ENCODE data around the gene ENTPD6.

The ENTPD6 gene

GRCh38 chr20:25188218-25188617 lies 7.3 kb upstream of the ENTPD6 start:
- DNase-seq = no peak

DNA sequence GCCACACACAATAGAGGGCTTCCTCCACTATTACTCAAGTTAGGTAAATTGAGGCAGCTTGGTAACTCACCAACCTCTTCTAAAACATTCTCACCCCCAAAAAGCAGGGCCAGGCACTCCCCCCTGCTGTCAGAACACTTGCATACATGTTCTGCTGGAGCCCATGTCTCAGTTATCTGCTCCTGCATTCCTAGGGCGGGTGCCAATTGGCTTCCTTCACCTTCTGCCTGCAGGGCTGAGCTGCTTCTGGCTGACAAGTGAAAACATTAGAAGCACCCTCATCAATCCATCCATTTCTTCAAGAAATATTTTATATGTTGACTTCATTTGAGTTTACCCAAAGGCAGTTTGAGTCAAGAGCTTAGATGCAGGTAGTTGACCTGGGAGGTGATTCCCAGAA lies 4.5 kb upstream of the ENTPD6 start:
- no peak for DNase-seq

DNA sequence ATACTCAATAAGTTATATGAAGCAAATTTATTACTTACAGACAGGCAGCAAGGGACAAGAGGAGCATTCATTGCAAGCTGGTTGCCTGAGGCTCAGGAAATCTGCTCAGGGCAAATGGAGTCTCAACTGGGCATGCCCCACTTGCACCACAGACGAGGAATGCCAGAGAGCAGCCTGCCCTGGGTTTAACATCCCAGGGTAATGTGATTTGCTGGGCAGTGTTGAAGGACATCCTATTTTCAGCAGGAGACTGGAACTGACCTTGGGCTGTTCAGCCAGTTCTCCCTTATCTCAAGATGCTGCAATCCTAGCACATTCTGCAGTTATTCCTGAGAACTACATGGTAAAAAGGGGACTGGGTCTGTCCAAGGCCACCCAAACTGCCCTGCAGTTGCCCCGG lies 3.8 kb upstream of the ENTPD6 start:
- DNase-seq = no peak

- no peak for DNase-seq
These were observed 1.7 kb upstream of the ENTPD6 start for GRCh38 chr20:25193843-25194242.

DNA sequence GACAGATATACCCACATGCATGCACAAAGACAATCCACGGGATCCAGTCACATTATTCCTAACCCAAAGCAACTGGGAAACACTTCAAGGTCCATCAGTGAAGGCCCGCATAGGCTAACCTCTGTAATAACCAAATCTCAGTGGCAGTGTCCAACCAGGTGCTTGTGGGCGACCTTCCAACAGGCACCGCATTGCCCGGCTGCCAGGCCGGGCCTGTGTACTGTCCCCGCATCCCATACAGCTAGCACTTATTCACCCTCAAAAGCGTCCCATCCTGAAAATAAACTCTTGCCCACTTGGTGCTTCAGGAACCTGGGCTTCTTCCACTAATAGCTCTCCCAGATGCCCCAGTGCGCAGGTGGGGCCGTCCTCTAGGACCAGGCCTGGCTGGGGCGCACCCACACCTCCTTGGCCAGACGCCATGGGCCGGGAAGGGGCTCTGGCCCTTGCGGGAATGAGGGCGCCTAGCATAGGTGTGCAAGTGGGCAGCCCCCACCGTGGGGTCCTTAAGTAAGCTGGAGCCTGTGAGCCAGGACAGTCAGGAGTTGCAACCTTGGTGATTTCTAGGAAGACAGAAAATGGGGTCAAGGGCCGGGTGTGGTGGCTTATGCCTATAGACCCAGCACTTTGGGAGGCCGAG lies 1.1 kb upstream of the ENTPD6 start:
- DNase-seq = no peak

GRCh38 chr20:25195962-25196785 lies 662 bp downstream of the ENTPD6 start:
- DNase-seq = no peak

- peak; percentile 10 for DNase-seq
These were observed 1.2 kb downstream of the ENTPD6 start for GRCh38 chr20:25196786-25197120.

DNA sequence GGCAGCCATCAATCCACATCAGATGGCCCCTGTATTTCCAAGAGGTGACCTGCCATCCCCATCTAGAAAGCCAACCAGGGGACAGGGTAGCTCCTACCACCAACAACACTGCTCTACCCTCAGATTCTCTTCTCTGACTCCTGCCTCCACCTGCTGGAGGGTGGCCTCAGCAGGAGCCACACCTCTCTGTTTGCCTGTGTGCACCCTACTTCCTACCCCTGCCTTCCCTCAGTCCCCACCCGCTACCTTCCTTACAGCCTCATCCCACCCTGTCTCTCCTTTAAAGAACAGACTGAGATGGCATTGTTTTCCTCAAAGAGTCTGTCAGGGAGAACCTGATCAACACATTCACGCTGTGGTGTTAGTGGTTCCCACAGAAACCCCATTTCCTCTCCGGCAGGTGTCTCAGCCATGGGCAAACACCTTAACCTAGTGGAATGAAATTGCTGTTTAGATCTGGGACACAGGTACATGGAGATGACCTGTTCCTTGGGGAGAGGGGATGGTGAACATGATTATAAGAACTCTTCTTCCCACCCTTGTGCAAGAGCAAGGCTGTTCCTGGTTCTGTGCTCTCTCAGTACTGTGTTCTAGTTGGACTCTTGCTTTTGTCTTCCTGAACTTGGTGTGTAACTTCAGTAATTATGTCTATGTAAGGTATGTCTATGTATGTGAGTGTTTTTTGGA lies 1.8 kb downstream of the ENTPD6 start:
- DNase-seq = no peak

DNA sequence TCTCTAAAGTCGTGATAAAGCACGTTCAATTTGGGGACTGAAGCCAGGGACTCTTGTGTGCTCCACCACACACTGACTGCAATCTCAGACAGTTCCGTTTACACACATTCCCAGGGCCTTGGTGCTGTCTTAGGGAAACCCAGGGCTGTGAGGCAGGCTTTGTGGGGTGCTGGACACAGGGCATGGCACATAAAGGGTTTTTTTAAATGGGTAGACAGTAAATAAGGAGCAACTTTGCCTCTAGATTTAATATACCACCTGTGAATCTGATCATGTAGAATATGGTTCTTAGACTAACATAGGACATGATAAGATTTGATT lies 2.3 kb downstream of the ENTPD6 start:
- no peak for DNase-seq

GRCh38 chr20:25198663-25199383 lies 3.3 kb downstream of the ENTPD6 start:
- DNase-seq = no peak

DNA sequence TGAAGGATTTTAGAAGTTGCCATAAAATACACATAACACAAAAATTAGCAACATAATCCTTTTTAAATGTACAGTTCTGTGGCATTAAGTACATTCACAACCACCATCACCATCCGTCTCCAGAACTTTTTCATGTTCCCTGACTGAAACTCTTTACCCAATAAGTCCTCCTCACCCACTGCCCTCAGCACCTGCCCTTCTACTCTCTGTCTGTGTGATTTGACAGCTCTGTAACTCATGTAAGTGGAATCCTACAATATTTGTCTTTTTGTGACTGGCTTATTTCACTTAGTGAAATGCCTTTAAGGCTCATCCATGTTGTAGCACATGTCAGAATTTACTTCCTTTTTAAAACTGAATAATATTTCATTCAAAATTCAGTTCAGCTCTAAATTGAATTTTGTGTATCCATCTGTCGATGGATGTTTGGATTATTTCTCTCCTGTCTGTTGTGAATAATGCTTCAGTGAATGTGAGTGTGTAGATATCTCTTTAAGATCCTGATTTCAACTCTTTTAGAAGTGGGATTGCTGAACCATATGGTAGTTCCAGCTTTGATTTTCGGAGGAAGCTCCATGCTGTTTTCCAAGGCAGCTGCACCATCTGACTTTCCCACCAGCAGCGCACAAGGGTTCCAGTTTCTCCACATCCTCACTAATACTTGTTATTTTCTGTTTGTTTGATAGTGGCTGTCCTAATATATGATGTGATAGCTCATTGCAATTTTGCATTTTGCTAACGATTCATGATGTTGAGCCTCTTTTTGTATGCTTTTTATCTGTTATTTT lies 4.2 kb downstream of the ENTPD6 start:
- DNase-seq = no peak

DNA sequence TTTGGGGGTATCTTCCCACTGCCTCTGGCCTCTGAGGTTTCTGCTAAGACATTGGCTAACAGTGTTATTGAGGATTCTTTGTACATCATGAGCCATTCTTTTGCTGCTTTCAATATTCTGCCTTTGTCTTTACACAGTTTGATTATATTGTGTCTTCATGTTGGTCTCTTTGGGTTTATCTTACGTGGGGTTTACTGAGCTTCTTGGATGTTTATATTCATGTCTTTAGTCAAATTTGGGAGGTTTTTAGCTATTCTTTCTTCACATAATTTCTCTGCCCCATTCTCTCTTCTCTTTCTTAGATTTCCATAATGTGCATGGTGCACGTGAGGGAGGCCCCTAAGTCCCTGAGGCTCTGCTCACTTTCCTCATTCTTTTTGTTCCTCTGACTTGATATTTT lies 7.6 kb downstream of the ENTPD6 start:
- DNase-seq = no peak

GRCh38 chr20:25203871-25204320 lies 8.4 kb downstream of the ENTPD6 start:
- DNase-seq = no peak

- DNase-seq = no peak
These were observed 9.2 kb downstream of the ENTPD6 start for GRCh38 chr20:25204550-25205276.

- DNase-seq = no peak
These were observed 10.0 kb downstream of the ENTPD6 start for GRCh38 chr20:25205277-25206062.

GRCh38 chr20:25206063-25206403 lies 10.5 kb downstream of the ENTPD6 start:
- no peak for DNase-seq

- DNase-seq = no peak
These were observed 11.0 kb downstream of the ENTPD6 start for GRCh38 chr20:25206548-25206947.

GRCh38 chr20:25207149-25207959 lies 11.8 kb downstream of the ENTPD6 start:
- no peak for DNase-seq

- no peak for DNase-seq
These were observed 12.5 kb downstream of the ENTPD6 start for GRCh38 chr20:25207960-25208534.

- DNase-seq = no peak
These were observed 13.9 kb downstream of the ENTPD6 start for GRCh38 chr20:25209400-25209799.

All from SHP77 treated with DMSO at 0.1 percent for 48 hours (cell line).